AG10803 (cell line): ENCODE results near the gene CCDC60.
"Not testable (repeated sequence)": the region's sequence is repeated elsewhere in the genome, so short reads cannot be mapped to it uniquely, and the experiment has no call there.

Experiments used
- DNase-seq: peaks from one replicate; pipeline ENCODE4 v3.0.0; 2010; ENCODE audit warnings: low read depth
- H3K4me3 ChIP-seq: 2 replicates; pipeline ENCODE4 v1.5.1; 2011; ENCODE audit warnings: mild to moderate bottlenecking, low read length, control low read depth
- CTCF ChIP-seq: conservative IDR thresholded peaks from 2 replicates; pipeline ENCODE4 v1.5.1; 2011; ENCODE audit warnings: mild to moderate bottlenecking, low read length, control low read depth, inconsistent platforms

Gene CCDC60

GRCh38 chr12:119338593-119339363 is 4.2 kb downstream of the CCDC60 start:
- H3K4me3 ChIP-seq: no peak overlapping the region
- TF ChIP-seq CTCF: no peak
- DNase-seq: no peak

GRCh38 chr12:119340578-119340977 is 6.0 kb downstream of the CCDC60 start:
- DNase-seq: no peak
- TF ChIP-seq CTCF: no peak
- H3K4me3 ChIP-seq: no peak overlapping the region

- DNase-seq: no peak
- no peak overlapping the region for H3K4me3 ChIP-seq
- no peak for TF ChIP-seq CTCF
Measured at GRCh38 chr12:119341020-119341419, 6.5 kb downstream of the CCDC60 start.

GRCh38 chr12:119341988-119342387 is 7.5 kb downstream of the CCDC60 start:
- no peak overlapping the region for H3K4me3 ChIP-seq
- no peak for DNase-seq
- TF ChIP-seq CTCF: no peak

- TF ChIP-seq CTCF: no peak
- DNase-seq: no peak
- no peak overlapping the region for H3K4me3 ChIP-seq
Measured at GRCh38 chr12:119343130-119343529, 8.6 kb downstream of the CCDC60 start.

- TF ChIP-seq CTCF: no peak
- no peak overlapping the region for H3K4me3 ChIP-seq
- DNase-seq: no peak
Measured at GRCh38 chr12:119354172-119354571, 19.6 kb downstream of the CCDC60 start.

- DNase-seq, H3K4me3 ChIP-seq: not testable (repeated sequence)
Measured at GRCh38 chr12:119360366-119360765, 25.8 kb downstream of the CCDC60 start.
